MCF 10A (cell line): ENCODE data around the gene UBE2E3. TPM values are rescaled to one million over a fixed set of nuclear protein-coding genes. Genes with fewer than 3 reads are reported as not detected.

Source experiments
- BruUV-seq: library from RNA; stranded (reverse); fragments of 400-500 nt; replicated peaks from 2 replicates; lab custom pipeline; 2021; lab: Mats Ljungman, UMichigan
- CTCF ChIA-PET: fragments of 300-600 bp; sonication (Branson Sonifier 250); formaldehyde crosslinking; extraction: SDS; loops from one replicate; lab custom pipeline; 2021; ENCODE audit warnings: antibody characterized with exemption, inconsistent platforms; lab: Yijun Ruan, JAX
- POLR2A ChIA-PET: fragments of 300-600, 350-650 bp; sonication (Branson Sonifier 250); formaldehyde crosslinking; extraction: SDS; loops from one replicate; lab custom pipeline; 2020; ENCODE audit warnings: antibody characterized with exemption, inconsistent platforms; lab: Yijun Ruan, JAX
- DNase-seq: peaks from one replicate; pipeline ENCODE4 v3.0.0-alpha.2; 2018; ENCODE audit not compliant: unreplicated experiment
- H3K27ac Mint-ChIP-seq: one replicate; pipeline ENCODE4 v1.8.0; 2022; ENCODE audit warnings: mild to moderate bottlenecking, low read depth, mixed read lengths; ENCODE audit not compliant: unreplicated experiment
- H3K27me3 Mint-ChIP-seq: one replicate; pipeline ENCODE4 v1.8.0; 2022; ENCODE audit warnings: mixed read lengths; ENCODE audit not compliant: insufficient read depth, unreplicated experiment
- H3K36me3 Mint-ChIP-seq: one replicate; pipeline ENCODE4 v1.8.0; 2022; ENCODE audit warnings: mild to moderate bottlenecking, moderate library complexity, mixed read lengths; ENCODE audit not compliant: insufficient read depth, unreplicated experiment
- H3K4me1 Mint-ChIP-seq: one replicate; pipeline ENCODE4 v1.8.0; 2022; ENCODE audit warnings: mixed read lengths; ENCODE audit not compliant: insufficient read depth, unreplicated experiment
- H3K4me3 Mint-ChIP-seq: one replicate; pipeline ENCODE4 v1.8.0; 2022; ENCODE audit warnings: mild to moderate bottlenecking, moderate library complexity, mixed read lengths; ENCODE audit not compliant: unreplicated experiment
- H3K9me3 Mint-ChIP-seq: one replicate; pipeline ENCODE4 v1.8.0; 2022; ENCODE audit warnings: mixed read lengths; ENCODE audit not compliant: unreplicated experiment
- CTCF ChIP-seq: fragments of 200-600 bp; IDR thresholded peaks from one replicate; pipeline ENCODE4 v1.8.0; 2022; ENCODE audit warnings: antibody characterized with exemption, mild to moderate bottlenecking; ENCODE audit not compliant: unreplicated experiment
- intact Hi-C: fragments of 100-400 bp; cut with micrococcal nuclease; formaldehyde crosslinking; loops from 2 replicates; pipeline ENCODE4 v1.14.1; 2022
- total RNA-seq: library from RNA; stranded (reverse); gene quantifications from 2 replicates; pipeline ENCODE4 v1.2.3, GENCODE V29; 2022

Gene UBE2E3
- total RNA-seq, 1 experiment from 2014 or later: 69.3 TPM

GRCh38 chr2:180979749-180980105 is 678 bp upstream of the UBE2E3 start:
- no TSS peak for BruUV-seq
- ChIA-PET POLR2A (interaction anchor here (0.7 to 2.8 kb wide), 25 partner anchors 9 to 851 kb away, joined by 3 to 16 read pairs (median 4); no protein-coding TSS in a partner anchor), CTCF (interaction anchor here (0.5 to 3.4 kb wide), 21 partner anchors 11 to 884 kb away, joined by 3 to 16 read pairs (median 4); no protein-coding TSS in a partner anchor)
- Mint-ChIP-seq H3K9me3 (no peaks in the 10 kb centered on the region), H3K36me3 (peaks cover 16% of the 10 kb centered on the region), H3K27me3 (no peaks in the 10 kb centered on the region), H3K27ac (peak overlapping the region; percentile 98), H3K4me3 (peak overlapping the region; percentile 93), H3K4me1 (peaks cover 33% of the 10 kb centered on the region)
- no peak for TF ChIP-seq CTCF
- intact Hi-C loops: loop anchor here (1.0 to 10.0 kb wide), 8 partner anchors 78 to 854 kb away; no protein-coding TSS in a partner anchor
- peak; percentile 22 for DNase-seq

- DNase-seq: peak; percentile 47
- intact Hi-C loops: loop anchor here (1.0 to 10.0 kb wide), 8 partner anchors 76 to 856 kb away; no protein-coding TSS in a partner anchor
- Mint-ChIP-seq H3K36me3 (peaks cover 16% of the 10 kb centered on the region), H3K4me1 (peaks cover 44% of the 10 kb centered on the region), H3K27me3 (no peaks in the 10 kb centered on the region), H3K27ac (peak overlapping the region; percentile 98), H3K4me3 (peak overlapping the region; percentile 93), H3K9me3 (no peaks in the 10 kb centered on the region)
- TF ChIP-seq CTCF: no peak
- CTCF ChIA-PET: interaction anchor here (0.5 to 3.4 kb wide), 26 partner anchors 16 to 856 kb away, joined by 3 to 16 read pairs (median 4); no protein-coding TSS in a partner anchor
- POLR2A ChIA-PET: interaction anchor here (0.6 to 2.8 kb wide), 23 partner anchors 12 to 856 kb away, joined by 3 to 16 read pairs (median 5); no protein-coding TSS in a partner anchor
- BruUV-seq: TSS peak; percentile 23
Observed at GRCh38 chr2:180980943-180981911, 822 bp downstream of the UBE2E3 start.

- CTCF ChIA-PET: interaction anchor here (0.5 to 2.1 kb wide), 27 partner anchors 9 to 1818 kb away, joined by 3 to 8 read pairs (median 3); no protein-coding TSS in a partner anchor
- peaks cover 43% of the 10 kb centered on the region for H3K4me1 Mint-ChIP-seq
- peak overlapping the region; percentile 46 for H3K27ac Mint-ChIP-seq
- H3K36me3 Mint-ChIP-seq: peaks cover 16% of the 10 kb centered on the region
- no peaks in the 10 kb centered on the region for H3K9me3 Mint-ChIP-seq
- POLR2A ChIA-PET: interaction anchor here (0.6 to 1.5 kb wide), 5 partner anchors 9 to 973 kb away, joined by 3 to 6 read pairs (median 4); no protein-coding TSS in a partner anchor
- H3K4me3 Mint-ChIP-seq: peak overlapping the region; percentile 93
- intact Hi-C loops: loop anchor here (1.0 to 10.0 kb wide), 7 partner anchors 74 to 596 kb away; no protein-coding TSS in a partner anchor
- DNase-seq: peak; percentile 62
- no TSS peak for BruUV-seq
- no peaks in the 10 kb centered on the region for H3K27me3 Mint-ChIP-seq
- peak; percentile 19 for TF ChIP-seq CTCF
Observed at GRCh38 chr2:180983468-180984242, 3.2 kb downstream of the UBE2E3 start.
